Astrocyte (in vitro differentiated cells and primary cell): ENCODE results near the gene MIS18A. TPM values are rescaled to one million over a fixed set of nuclear protein-coding genes. Genes with fewer than 3 reads are reported as not detected.
A peak's percentile ranks its signal among the peaks of the same experiment; 100 is the strongest.

Experiments used
- DNase-seq: peaks from one replicate; pipeline ENCODE4 v3.0.0-alpha.2; 2010; ENCODE audit warnings: low read depth
- FAIRE-seq: peaks from 2 replicates; lab custom pipeline; 2011; peaks lifted over from hg19 to GRCh38; lab: Jason Lieb, UNC
- H2AFZ ChIP-seq: 2 replicates; pipeline ENCODE4 v1.6.0; 2012; ENCODE audit warnings: low read depth, low read length, inconsistent platforms
- H3K27ac ChIP-seq: 2 replicates; pipeline ENCODE4 v1.5.1; 2011; ENCODE audit warnings: low read depth, low read length, inconsistent platforms
- H3K27me3 ChIP-seq: 2 replicates; pipeline ENCODE4 v1.6.0; 2011; ENCODE audit warnings: low read length, inconsistent platforms; ENCODE audit not compliant: insufficient read depth
- H3K36me3 ChIP-seq: 2 replicates; pipeline ENCODE4 v1.5.1; 2011; ENCODE audit warnings: low read length, inconsistent platforms; ENCODE audit not compliant: insufficient read depth
- H3K4me1 ChIP-seq: 2 replicates; pipeline ENCODE4 v1.5.1; 2011; ENCODE audit warnings: low read length, inconsistent platforms; ENCODE audit not compliant: insufficient read depth
- H3K4me2 ChIP-seq: 2 replicates; pipeline ENCODE4 v1.6.0; 2012; ENCODE audit warnings: low read length, inconsistent platforms
- H3K4me3 ChIP-seq: 2 replicates; pipeline ENCODE4 v1.5.1; 2011; ENCODE audit warnings: low read depth, mild to moderate bottlenecking, low read length, inconsistent platforms; ENCODE audit not compliant: insufficient read depth
- H3K79me2 ChIP-seq: 2 replicates; pipeline ENCODE4 v1.6.0; 2012; ENCODE audit warnings: mild to moderate bottlenecking, low read length, inconsistent platforms; ENCODE audit not compliant: insufficient read depth
- H3K9ac ChIP-seq: 2 replicates; pipeline ENCODE4 v1.6.0; 2012; ENCODE audit warnings: mild to moderate bottlenecking, low read length, inconsistent platforms
- H3K9me3 ChIP-seq: 2 replicates; pipeline ENCODE4 v1.5.1; 2012; ENCODE audit warnings: low read depth, mild to moderate bottlenecking, low read length, inconsistent platforms; ENCODE audit not compliant: insufficient read depth
- H4K20me1 ChIP-seq: 2 replicates; pipeline ENCODE4 v1.6.0; 2012; ENCODE audit warnings: low read length, inconsistent platforms; ENCODE audit not compliant: insufficient read depth
- H3K27ac Mint-ChIP-seq: one replicate; pipeline ENCODE4 v1.8.0; 2021; ENCODE audit warnings: mild to moderate bottlenecking, mixed read lengths; ENCODE audit not compliant: unreplicated experiment
- H3K27me3 Mint-ChIP-seq: one replicate; pipeline ENCODE4 v1.8.0; 2021; ENCODE audit warnings: low read depth, mixed read lengths; ENCODE audit not compliant: unreplicated experiment
- H3K36me3 Mint-ChIP-seq: one replicate; pipeline ENCODE4 v1.8.0; 2021; ENCODE audit warnings: low read depth, mixed read lengths; ENCODE audit not compliant: unreplicated experiment
- H3K4me1 Mint-ChIP-seq: one replicate; pipeline ENCODE4 v1.8.0; 2021; ENCODE audit warnings: low read depth, mixed read lengths; ENCODE audit not compliant: unreplicated experiment
- H3K4me3 Mint-ChIP-seq: one replicate; pipeline ENCODE4 v1.8.0; 2021; ENCODE audit warnings: mild to moderate bottlenecking, moderate library complexity, mixed read lengths; ENCODE audit not compliant: unreplicated experiment
- H3K9me3 Mint-ChIP-seq: one replicate; pipeline ENCODE4 v1.8.0; 2021; ENCODE audit warnings: mild to moderate bottlenecking, mixed read lengths; ENCODE audit not compliant: unreplicated experiment
- CTCF ChIP-seq: IDR thresholded peaks from 2 replicates; pipeline ENCODE4 v1.5.1; 2011; ENCODE audit warnings: low read depth, mild to moderate bottlenecking, inconsistent platforms, low read length, moderate library complexity; ENCODE audit not compliant: insufficient read depth
- EZH2 ChIP-seq: IDR thresholded peaks from 2 replicates; pipeline ENCODE4 v1.6.1; 2012; ENCODE audit warnings: mild to moderate bottlenecking, low read length, inconsistent platforms; ENCODE audit not compliant: insufficient read depth
- total RNA-seq: library from RNA; stranded (reverse); gene quantifications from 2 replicates; pipeline ENCODE4 v1.2.1, GENCODE V29; 2021

MIS18A gene
- total RNA-seq, 1 donor from 2014 or later: 8.0 TPM

- no peak overlapping the region for H3K4me3 Mint-ChIP-seq
- TF ChIP-seq EZH2 (no peak), CTCF (no peak)
- no peaks in the 10 kb centered on the region for H3K9me3 ChIP-seq
- peaks cover 13% of the 10 kb centered on the region for H3K27me3 Mint-ChIP-seq
- peaks cover 5% of the 10 kb centered on the region for H3K4me1 Mint-ChIP-seq
- peaks cover 3% of the 10 kb centered on the region for H3K27me3 ChIP-seq
- DNase-seq (no peak), FAIRE-seq (no peak)
- H3K4me3 ChIP-seq: no peak overlapping the region
- no peaks in the 10 kb centered on the region for H4K20me1 ChIP-seq
- peaks cover 27% of the 10 kb centered on the region for H3K4me1 ChIP-seq
- H3K9me3 Mint-ChIP-seq: peaks cover 3% of the 10 kb centered on the region
- no peaks in the 10 kb centered on the region for H3K79me2 ChIP-seq
- H3K27ac ChIP-seq: no peak overlapping the region
- peak overlapping the region; percentile 55 for H3K9ac ChIP-seq
- no peak overlapping the region for H3K27ac Mint-ChIP-seq
- peak overlapping the region; percentile 74 for H3K4me2 ChIP-seq
- H3K36me3 ChIP-seq: no peaks in the 10 kb centered on the region
- no peaks in the 10 kb centered on the region for H3K36me3 Mint-ChIP-seq
- no peak overlapping the region for H2AFZ ChIP-seq
These were observed 22.6 kb downstream of the MIS18A start for GRCh38 chr21:32256251-32256650.

- H3K9me3 ChIP-seq: no peaks in the 10 kb centered on the region
- Mint-ChIP-seq H3K27me3 (peaks cover 17% of the 10 kb centered on the region), H3K4me1 (peaks cover 5% of the 10 kb centered on the region), H3K27ac (no peak overlapping the region), H3K36me3 (no peaks in the 10 kb centered on the region), H3K9me3 (peaks cover 9% of the 10 kb centered on the region), H3K4me3 (no peak overlapping the region)
- H3K27me3 ChIP-seq: peaks cover 3% of the 10 kb centered on the region
- no peak overlapping the region for H3K9ac ChIP-seq
- no peak for FAIRE-seq
- no peaks in the 10 kb centered on the region for H3K36me3 ChIP-seq
- no peak overlapping the region for H3K4me2 ChIP-seq
- peaks cover 26% of the 10 kb centered on the region for H3K4me1 ChIP-seq
- TF ChIP-seq EZH2: no peak
- no peak for TF ChIP-seq CTCF
- no peaks in the 10 kb centered on the region for H4K20me1 ChIP-seq
- DNase-seq: peak; percentile 64
- H2AFZ ChIP-seq: no peak overlapping the region
- no peak overlapping the region for H3K27ac ChIP-seq
- no peak overlapping the region for H3K4me3 ChIP-seq
- no peaks in the 10 kb centered on the region for H3K79me2 ChIP-seq
These were observed 25.6 kb downstream of the MIS18A start for GRCh38 chr21:32253215-32253641.

GRCh38 chr21:32252136-32252535 is 26.7 kb downstream of the MIS18A start:
- peaks cover 8% of the 10 kb centered on the region for H3K27me3 ChIP-seq
- Mint-ChIP-seq H3K36me3 (no peaks in the 10 kb centered on the region), H3K4me1 (peaks cover 5% of the 10 kb centered on the region), H3K27ac (no peak overlapping the region), H3K4me3 (no peak overlapping the region), H3K9me3 (peaks cover 9% of the 10 kb centered on the region), H3K27me3 (peaks cover 18% of the 10 kb centered on the region)
- H4K20me1 ChIP-seq: no peaks in the 10 kb centered on the region
- FAIRE-seq (no peak), DNase-seq (no peak)
- H3K9ac ChIP-seq: no peak overlapping the region
- H3K36me3 ChIP-seq: no peaks in the 10 kb centered on the region
- no peak overlapping the region for H3K4me2 ChIP-seq
- no peak overlapping the region for H3K27ac ChIP-seq
- peaks cover 16% of the 10 kb centered on the region for H3K4me1 ChIP-seq
- no peaks in the 10 kb centered on the region for H3K79me2 ChIP-seq
- TF ChIP-seq EZH2: no peak
- TF ChIP-seq CTCF: no peak
- H3K9me3 ChIP-seq: no peaks in the 10 kb centered on the region
- no peak overlapping the region for H2AFZ ChIP-seq
- H3K4me3 ChIP-seq: no peak overlapping the region
